ENCODE measurements around the gene P2RX2.

The P2RX2 gene

GRCh38 chr12:132638541-132639408 is 20.2 kb downstream of the P2RX2 start:
- TF ChIP-seq EZH2phosphoT487 (IDR thresholded peaks at IDR 0.05; ENCODE audit: borderline replicate concordance, low read length) (no peak), CTCF (IDR thresholded peaks at IDR 0.05; ENCODE audit: low read depth, low read length, poor library complexity, severe bottlenecking) (peak; percentile 84)
- Histone ChIP-seq H3K27ac (ENCODE audit: low read depth, low read length) (no peak overlapping the region), H3K4me3 (ENCODE audit: low read length) (no peak overlapping the region), H3K9me3 (ENCODE audit: control insufficient read depth, insufficient read depth, low read length) (no peaks in the 10 kb centered on the region), H3K4me1 (ENCODE audit: control insufficient read depth, low read length) (no peaks in the 10 kb centered on the region), H3K36me3 (ENCODE audit: control insufficient read depth, low read length) (peaks cover 96% of the 10 kb centered on the region), H3K9me2 (replicated peaks; ENCODE audit: control insufficient read depth, low read length) (no peaks in the 10 kb centered on the region), H3F3A (ENCODE audit: control insufficient read depth, insufficient read depth) (no peaks in the 10 kb centered on the region), H4K20me1 (ENCODE audit: control insufficient read depth, insufficient read depth, low read depth, low read length) (peaks cover 7% of the 10 kb centered on the region; the same call in 1 of the 2 replicates), H3K4me2 (ENCODE audit: low read length) (no peak overlapping the region), H3K27me3 (ENCODE audit: control insufficient read depth, low read length) (no peaks in the 10 kb centered on the region), H3K79me2 (ENCODE audit: control insufficient read depth, low read length) (0 out of 2 replicates have a peak, but pooled peaks cover 6% of the 10 kb centered on the region)

GRCh38 chr12:132639956-132640520 is 21.5 kb downstream of the P2RX2 start:
- no peaks in the 10 kb centered on the region for H3K27me3 ChIP-seq (ENCODE audit: control insufficient read depth, low read length)
- peaks cover 91% of the 10 kb centered on the region for H3K36me3 ChIP-seq (ENCODE audit: control insufficient read depth, low read length)
- TF ChIP-seq CTCF (IDR thresholded peaks at IDR 0.05; ENCODE audit: low read depth, low read length, poor library complexity, severe bottlenecking): no peak
- TF ChIP-seq EZH2phosphoT487 (IDR thresholded peaks at IDR 0.05; ENCODE audit: borderline replicate concordance, low read length): no peak
- no peaks in the 10 kb centered on the region for H3K9me2 ChIP-seq (replicated peaks; ENCODE audit: control insufficient read depth, low read length)
- no peak overlapping the region for H3K4me3 ChIP-seq (ENCODE audit: low read length)
- no peaks in the 10 kb centered on the region for H3K4me1 ChIP-seq (ENCODE audit: control insufficient read depth, low read length)
- 0 out of 2 replicates have a peak, but pooled peaks cover 6% of the 10 kb centered on the region for H3K79me2 ChIP-seq (ENCODE audit: control insufficient read depth, low read length)
- no peaks in the 10 kb centered on the region for H3K9me3 ChIP-seq (ENCODE audit: control insufficient read depth, insufficient read depth, low read length)
- no peak overlapping the region for H3K27ac ChIP-seq (ENCODE audit: low read depth, low read length)
- no peaks in the 10 kb centered on the region for H3F3A ChIP-seq (ENCODE audit: control insufficient read depth, insufficient read depth)
- peaks cover 7% of the 10 kb centered on the region; the same call in 1 of the 2 replicates for H4K20me1 ChIP-seq (ENCODE audit: control insufficient read depth, insufficient read depth, low read depth, low read length)
- H3K4me2 ChIP-seq (ENCODE audit: low read length): no peak overlapping the region

GRCh38 chr12:132640936-132641335 is 22.4 kb downstream of the P2RX2 start:
- no peaks in the 10 kb centered on the region for H3F3A ChIP-seq (ENCODE audit: control insufficient read depth, insufficient read depth)
- H4K20me1 ChIP-seq (ENCODE audit: control insufficient read depth, insufficient read depth, low read depth, low read length): peaks cover 7% of the 10 kb centered on the region; the same call in 1 of the 2 replicates
- H3K79me2 ChIP-seq (ENCODE audit: control insufficient read depth, low read length): 0 out of 2 replicates have a peak, but pooled peaks cover 6% of the 10 kb centered on the region
- no peaks in the 10 kb centered on the region for H3K27me3 ChIP-seq (ENCODE audit: control insufficient read depth, low read length)
- H3K9me3 ChIP-seq (ENCODE audit: control insufficient read depth, insufficient read depth, low read length): no peaks in the 10 kb centered on the region
- no peaks in the 10 kb centered on the region for H3K9me2 ChIP-seq (replicated peaks; ENCODE audit: control insufficient read depth, low read length)
- no peaks in the 10 kb centered on the region for H3K4me1 ChIP-seq (ENCODE audit: control insufficient read depth, low read length)
- peaks cover 91% of the 10 kb centered on the region for H3K36me3 ChIP-seq (ENCODE audit: control insufficient read depth, low read length)
- no peak overlapping the region for H3K4me2 ChIP-seq (ENCODE audit: low read length)
- no peak overlapping the region for H3K27ac ChIP-seq (ENCODE audit: low read depth, low read length)
- no peak overlapping the region for H3K4me3 ChIP-seq (ENCODE audit: low read length)
- no peak for TF ChIP-seq CTCF (IDR thresholded peaks at IDR 0.05; ENCODE audit: low read depth, low read length, poor library complexity, severe bottlenecking)
- TF ChIP-seq EZH2phosphoT487 (IDR thresholded peaks at IDR 0.05; ENCODE audit: borderline replicate concordance, low read length): no peak
